Uterus (tissue), 4 donors: ENCODE results near the gene VEZF1. TPM values are rescaled to one million over a fixed set of nuclear protein-coding genes. Genes with fewer than 3 reads are reported as not detected.

Experiments
- DNase-seq, 2 donors: peaks; one replicate each; pipeline ENCODE4 v3.0.0-alpha.2; 2019 to 2020
- H3K27ac ChIP-seq, 2 donors: fragments of 200-600 bp; sonication (generic); 1 replicate in 1 of 2; 2 replicates in 1 of 2; pipeline ENCODE4 v1.5.1; 2016 to 2018
- H3K27me3 ChIP-seq, 2 donors: fragments of 200-600 bp; sonication (generic); one replicate each; pipeline ENCODE4 v1.5.1; 2018 to 2019; ENCODE audit warnings: control low read depth in 1 of 2
- H3K36me3 ChIP-seq, 2 donors: fragments of 200-600 bp; sonication (generic); one replicate each; pipeline ENCODE4 v1.5.1; 2019; ENCODE audit warnings: control low read depth in 1 of 2
- H3K4me1 ChIP-seq, 2 donors: fragments of 200-600 bp; sonication (generic); one replicate each; pipeline ENCODE4 v1.5.1; 2018 to 2019; ENCODE audit warnings: control low read depth in 1 of 2
- H3K4me3 ChIP-seq, 2 donors: fragments of 200-600 bp; sonication (generic); 1 replicate in 1 of 2; 2 replicates in 1 of 2; pipeline ENCODE4 v1.5.1; 2018 to 2019; ENCODE audit warnings: mild to moderate bottlenecking in 1 of 2
- H3K9me3 ChIP-seq, 2 donors: fragments of 200-600 bp; sonication (generic); one replicate each; pipeline ENCODE4 v1.5.1; 2019; ENCODE audit warnings: control low read depth in 1 of 2
- CTCF ChIP-seq, 4 experiments: fragments of 200-600 bp in 2 of 4; fragments of 450-650 bp in 2 of 4; sonication (generic) in 2 of 4; IDR thresholded peaks; one replicate each; pipeline ENCODE4 v1.5.1; 2016 to 2019; ENCODE audit warnings: antibody characterized with exemption in 4 of 4, mild to moderate bottlenecking in 2 of 4, moderate library complexity in 1 of 4
- POLR2A ChIP-seq, 2 donors: fragments of 450-650 bp; IDR thresholded peaks; one replicate each; pipeline ENCODE4 v1.6.1; 2016; ENCODE audit warnings: antibody characterized with exemption in 2 of 2, mild to moderate bottlenecking in 1 of 2, moderate library complexity in 1 of 2
- intact Hi-C: fragments of 100-400 bp; cut with DNase I; formaldehyde crosslinking; loops from one replicate; pipeline ENCODE4 v1.15.1; 2023; ENCODE audit warnings: low total_unique reads
- total RNA-seq, 4 donors: library from RNA; depleted of rRNA in 3 of 4; stranded (reverse); fragments of >200 nt in 3 of 4; gene quantifications; one replicate each; pipeline versions ENCODE4 v1.1.0 to v1.2.4, GENCODE V29; 2014 to 2023
- donor health status: DM: yes; HTN: yes; CAD: no.

Gene VEZF1
- total RNA-seq, 4 donors from 2014 or later = 58.8 to 133 (median 110) TPM

GRCh38 chr17:57947369-57947768, 40.7 kb downstream of the VEZF1 start:
- no peaks in the 10 kb centered on the region for H3K36me3 ChIP-seq
- H3K27me3 ChIP-seq = no peaks in the 10 kb centered on the region
- peaks cover 18 to 33% of the 10 kb centered on the region in 2 donors for H3K4me1 ChIP-seq
- peak overlapping the region; percentile 94 to 99 for H3K27ac ChIP-seq
- intact Hi-C loops = no loop called here
- DNase-seq = no peak
- TF ChIP-seq CTCF (IDR thresholded peaks at IDR 0.05) = no peak
- no peak for TF ChIP-seq POLR2A (IDR thresholded peaks at IDR 0.05)
- no peaks in the 10 kb centered on the region for H3K9me3 ChIP-seq
- peak overlapping the region; percentile 30 to 38 for H3K4me3 ChIP-seq

DNA sequence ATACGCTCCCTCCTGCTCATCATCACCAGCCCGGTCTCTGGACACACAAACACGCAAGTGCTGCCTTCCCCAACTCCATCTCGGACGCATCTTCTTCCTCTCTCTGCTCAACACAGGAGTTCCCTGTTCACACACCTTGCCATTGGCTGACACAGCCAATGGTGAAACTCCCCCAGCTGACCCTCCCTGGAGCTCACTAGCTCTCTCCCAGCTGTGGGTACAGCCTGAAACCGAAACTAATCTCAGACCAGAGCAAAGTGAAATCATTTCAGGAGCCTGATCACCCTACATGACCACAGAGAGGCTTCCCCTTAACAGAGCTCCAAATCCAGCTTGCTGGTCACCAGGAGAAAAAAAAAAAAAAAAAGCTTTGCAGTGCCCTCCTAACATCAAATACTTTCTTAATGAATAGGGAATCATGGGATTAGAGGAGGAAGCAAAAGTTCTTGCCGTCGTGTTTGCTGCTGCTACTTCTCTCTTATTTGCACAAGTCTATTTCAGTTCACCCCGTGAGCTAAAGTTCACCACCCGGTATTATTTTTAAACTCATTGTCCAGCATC, 41.2 kb downstream of the VEZF1 start:
- no peaks in the 10 kb centered on the region for H3K9me3 ChIP-seq
- H3K27ac ChIP-seq = peak overlapping the region; percentile 94 to 99
- no peaks in the 10 kb centered on the region for H3K27me3 ChIP-seq
- H3K36me3 ChIP-seq = no peaks in the 10 kb centered on the region
- TF ChIP-seq POLR2A (IDR thresholded peaks at IDR 0.05) = no peak
- TF ChIP-seq CTCF (IDR thresholded peaks at IDR 0.05) = no peak
- peak overlapping the region; percentile 30 to 38 for H3K4me3 ChIP-seq
- H3K4me1 ChIP-seq = peaks cover 18 to 33% of the 10 kb centered on the region in 2 donors
- intact Hi-C loops = no loop called here
- DNase-seq = peak; percentile 58 to 63

GRCh38 chr17:57945996-57946797, 41.9 kb downstream of the VEZF1 start:
- Histone ChIP-seq H3K4me3 (peak overlapping the region; percentile 30 to 38), H3K36me3 (no peaks in the 10 kb centered on the region), H3K4me1 (peaks cover 18 to 33% of the 10 kb centered on the region in 2 donors), H3K9me3 (no peaks in the 10 kb centered on the region), H3K27ac (peak overlapping the region; percentile 94 to 99), H3K27me3 (no peaks in the 10 kb centered on the region)
- no peak for DNase-seq
- TF ChIP-seq POLR2A (IDR thresholded peaks at IDR 0.05) = no peak
- no peak for TF ChIP-seq CTCF (IDR thresholded peaks at IDR 0.05)
- intact Hi-C loops = no loop called here

- intact Hi-C loops = no loop called here
- no peaks in the 10 kb centered on the region for H3K9me3 ChIP-seq
- no peak overlapping the region for H3K4me3 ChIP-seq
- peak overlapping the region; percentile 94 to 99 for H3K27ac ChIP-seq
- no peaks in the 10 kb centered on the region for H3K27me3 ChIP-seq
- H3K36me3 ChIP-seq = no peaks in the 10 kb centered on the region
- no peak for DNase-seq
- TF ChIP-seq CTCF (IDR thresholded peaks at IDR 0.05) (no peak), POLR2A (IDR thresholded peaks at IDR 0.05) (no peak)
- H3K4me1 ChIP-seq = peaks cover 18 to 31% of the 10 kb centered on the region in 2 donors
These were observed 43.1 kb downstream of the VEZF1 start for GRCh38 chr17:57944908-57945307.

DNA sequence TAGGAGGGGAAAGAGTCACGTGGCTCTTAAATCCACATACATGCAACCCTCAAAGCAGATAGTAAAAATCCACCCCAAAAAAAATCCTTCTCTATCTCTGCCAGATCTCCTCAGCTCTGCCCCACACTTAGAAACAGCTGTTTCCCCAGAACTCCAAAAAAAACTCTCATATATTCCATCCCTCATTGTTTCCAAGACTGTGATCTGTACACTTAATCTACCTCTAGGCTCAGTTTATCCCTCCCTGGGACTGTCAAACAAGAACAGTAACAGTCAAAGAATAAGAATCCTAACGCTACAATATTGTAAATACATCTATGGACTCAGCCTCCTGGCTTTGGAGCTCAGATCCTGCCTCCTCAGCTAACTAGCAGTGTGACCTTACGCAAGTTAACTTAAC, 44.4 kb downstream of the VEZF1 start:
- no peaks in the 10 kb centered on the region for H3K27me3 ChIP-seq
- intact Hi-C loops = no loop called here
- TF ChIP-seq POLR2A (IDR thresholded peaks at IDR 0.05) (no peak), CTCF (IDR thresholded peaks at IDR 0.05) (no peak)
- no peaks in the 10 kb centered on the region for H3K36me3 ChIP-seq
- no peaks in the 10 kb centered on the region for H3K9me3 ChIP-seq
- DNase-seq = no peak
- peaks cover 18 to 20% of the 10 kb centered on the region in 2 donors for H3K4me1 ChIP-seq
- H3K4me3 ChIP-seq = no peak overlapping the region
- H3K27ac ChIP-seq = peak overlapping the region; percentile 53 to 77
